Endodermal cell (in vitro differentiated cells): ENCODE data around the gene PALLD. TPM values are rescaled to one million over a fixed set of nuclear protein-coding genes. Genes with fewer than 3 reads are reported as not detected.

ENCODE experiments used
- DNase-seq: peaks from one replicate; pipeline ENCODE4 v3.0.0-alpha.2; 2017
- H3K27ac ChIP-seq: 2 replicates; pipeline ENCODE4 v1.5.1; 2013; ENCODE audit warnings: mild to moderate bottlenecking, low read depth, low read length, moderate library complexity
- H3K27me3 ChIP-seq: 2 replicates; pipeline ENCODE4 v1.6.1; 2013; ENCODE audit warnings: mild to moderate bottlenecking, low read length, moderate library complexity; ENCODE audit not compliant: insufficient read depth, control insufficient read depth, poor library complexity, severe bottlenecking
- H3K36me3 ChIP-seq: 2 replicates; pipeline ENCODE4 v1.7.0; 2013; ENCODE audit warnings: mild to moderate bottlenecking, low read length, moderate library complexity; ENCODE audit not compliant: control insufficient read depth, insufficient read depth
- H3K4me1 ChIP-seq: one replicate; pipeline ENCODE4 v1.7.0; 2013; ENCODE audit warnings: low read length; ENCODE audit not compliant: control insufficient read depth, insufficient read depth
- H3K4me3 ChIP-seq: 2 replicates; pipeline ENCODE4 v1.5.1; 2013; ENCODE audit warnings: mild to moderate bottlenecking, low read length, moderate library complexity
- H3K9ac ChIP-seq: 2 replicates; pipeline ENCODE4 v1.6.1; 2013; ENCODE audit warnings: mild to moderate bottlenecking, low read length, moderate library complexity; ENCODE audit not compliant: poor library complexity, severe bottlenecking; ENCODE audit errors: extremely low read depth
- H3K9me3 ChIP-seq: 2 replicates; pipeline ENCODE4 v1.6.1; 2013; ENCODE audit warnings: mild to moderate bottlenecking, low read length, moderate library complexity; ENCODE audit not compliant: control insufficient read depth
- H3K27ac Mint-ChIP-seq: 2 replicates; pipeline ENCODE4 v1.8.0; 2020; ENCODE audit warnings: mixed read lengths
- H3K27me3 Mint-ChIP-seq: 2 replicates; pipeline ENCODE4 v1.8.0; 2021; ENCODE audit warnings: mild to moderate bottlenecking, mixed read lengths; ENCODE audit not compliant: insufficient read depth
- H3K36me3 Mint-ChIP-seq: 2 replicates; pipeline ENCODE4 v1.8.0; 2020; ENCODE audit warnings: low read depth, mixed read lengths
- H3K4me1 Mint-ChIP-seq: 2 replicates; pipeline ENCODE4 v1.8.0; 2020; ENCODE audit warnings: mixed read lengths
- H3K4me3 Mint-ChIP-seq: 2 replicates; pipeline ENCODE4 v1.8.0; 2020; ENCODE audit warnings: mild to moderate bottlenecking, moderate library complexity, mixed read lengths
- H3K9me3 Mint-ChIP-seq: 2 replicates; pipeline ENCODE4 v1.8.0; 2020; ENCODE audit warnings: mild to moderate bottlenecking, mixed read lengths
- CTCF ChIP-seq: fragments of 200-600 bp; sonication (generic); conservative IDR thresholded peaks from 2 replicates; pipeline ENCODE4 v1.5.0; 2021; ENCODE audit warnings: antibody characterized with exemption, mild to moderate bottlenecking
- WGBS, 2 experiments: methylation state at CpG; one replicate each; pipeline versions ENCODE4 v1.1.5 to v1.1.7; 2013; ENCODE audit warnings: missing lambda C conversion rate in 2 of 2, mixed read lengths in 1 of 2; ENCODE audit not compliant: insufficient coverage in 1 of 2, insufficient read length in 1 of 2; 5-methylcytosine and 5-hydroxymethylcytosine counted together
- total RNA-seq, 2 donors: library from RNA; stranded (reverse); fragmentation: NEBNext Ultra II Directional in 1 of 2; extraction: Animal tissue kit (Norgen Biotek cat#: 25700) in 1 of 2; gene quantifications; 2 replicates in 1 of 2; 3 replicates in 1 of 2; pipeline ENCODE4 v1.2.1, GENCODE V29; 2021

Gene PALLD
- total RNA-seq, 2 donors from 2014 or later, result 51.8 to 86.7 TPM

- H3K27me3 ChIP-seq, result no peaks in the 10 kb centered on the region
- no peak for DNase-seq
- H3K27ac ChIP-seq, result no peak overlapping the region
- Mint-ChIP-seq H3K36me3 (peaks cover 28% of the 10 kb centered on the region), H3K9me3 (no peaks in the 10 kb centered on the region), H3K27me3 (peaks cover 30% of the 10 kb centered on the region), H3K27ac (no peak overlapping the region), H3K4me3 (no peak overlapping the region), H3K4me1 (peaks cover 10% of the 10 kb centered on the region)
- no peak overlapping the region for H3K4me3 ChIP-seq
- H3K4me1 ChIP-seq, result peaks cover 5% of the 10 kb centered on the region
- H3K9ac ChIP-seq, result no peak overlapping the region
- H3K36me3 ChIP-seq, result peaks cover 81% of the 10 kb centered on the region
- no peak for TF ChIP-seq CTCF
- 81 to 92% methylated on average over 7 to 8 of the region's 8 CpGs for WGBS, 2 experiments
- H3K9me3 ChIP-seq, result no peaks in the 10 kb centered on the region
Observed at GRCh38 chr4:168880811-168881595, 384.2 kb downstream of the PALLD start.

- Mint-ChIP-seq H3K27me3 (peaks cover 21% of the 10 kb centered on the region), H3K9me3 (no peaks in the 10 kb centered on the region), H3K36me3 (peaks cover 28% of the 10 kb centered on the region), H3K4me3 (no peak overlapping the region), H3K4me1 (peaks cover 10% of the 10 kb centered on the region), H3K27ac (no peak overlapping the region)
- DNase-seq, result no peak
- H3K27ac ChIP-seq, result no peak overlapping the region
- no peak overlapping the region for H3K9ac ChIP-seq
- H3K36me3 ChIP-seq, result peaks cover 84% of the 10 kb centered on the region
- H3K9me3 ChIP-seq, result no peaks in the 10 kb centered on the region
- no peak overlapping the region for H3K4me3 ChIP-seq
- H3K27me3 ChIP-seq, result no peaks in the 10 kb centered on the region
- H3K4me1 ChIP-seq, result peaks cover 5% of the 10 kb centered on the region
- no peak for TF ChIP-seq CTCF
- WGBS, 2 experiments, result 99 to 100% methylated on average over 4 to 7 of the region's 7 CpGs
Observed at GRCh38 chr4:168881781-168882420, 385.0 kb downstream of the PALLD start.

GRCh38 chr4:168882650-168883233, 385.9 kb downstream of the PALLD start:
- H3K4me3 ChIP-seq, result no peak overlapping the region
- no peak overlapping the region for H3K27ac ChIP-seq
- no peak overlapping the region for H3K4me3 Mint-ChIP-seq
- H3K9me3 ChIP-seq, result no peaks in the 10 kb centered on the region
- 93 to 97% methylated on average over 3 to 8 of the region's 9 CpGs for WGBS, 2 experiments
- no peaks in the 10 kb centered on the region for H3K9me3 Mint-ChIP-seq
- H3K4me1 Mint-ChIP-seq, result peaks cover 15% of the 10 kb centered on the region
- H3K27me3 Mint-ChIP-seq, result peaks cover 15% of the 10 kb centered on the region
- H3K36me3 ChIP-seq, result peaks cover 81% of the 10 kb centered on the region
- H3K36me3 Mint-ChIP-seq, result peaks cover 28% of the 10 kb centered on the region
- H3K9ac ChIP-seq, result no peak overlapping the region
- H3K4me1 ChIP-seq, result peaks cover 9% of the 10 kb centered on the region
- TF ChIP-seq CTCF, result no peak
- no peak for DNase-seq
- H3K27me3 ChIP-seq, result no peaks in the 10 kb centered on the region
- H3K27ac Mint-ChIP-seq, result no peak overlapping the region
